T follicular helper cell (primary cell): ENCODE measurements around the gene AKT1S1.

Experiments
- DNase-seq: peaks from one replicate; pipeline ENCODE4 v3.0.0-alpha.2; 2020; ENCODE audit warnings: low read depth

Gene AKT1S1

GRCh38 chr19:49882643-49883042 lies 5.5 kb upstream of the AKT1S1 start:
- no peak for DNase-seq

- no peak for DNase-seq
Measured at GRCh38 chr19:49881672-49882394, 4.7 kb upstream of the AKT1S1 start.

GRCh38 chr19:49881186-49881585 lies 4.0 kb upstream of the AKT1S1 start:
- no peak for DNase-seq

- no peak for DNase-seq
Measured at GRCh38 chr19:49880162-49880869, 3.2 kb upstream of the AKT1S1 start.

- DNase-seq: no peak
Measured at GRCh38 chr19:49879243-49879963, 2.2 kb upstream of the AKT1S1 start.

GRCh38 chr19:49878744-49879070 lies 1.6 kb upstream of the AKT1S1 start:
- DNase-seq: no peak

- DNase-seq: peak; percentile 98
Measured at GRCh38 chr19:49877879-49878743, 956 bp upstream of the AKT1S1 start.

GRCh38 chr19:49876422-49877019 lies 634 bp downstream of the AKT1S1 start:
- peak; percentile 96 for DNase-seq

- DNase-seq: peak; percentile 34
Measured at GRCh38 chr19:49875857-49876421, 1.2 kb downstream of the AKT1S1 start.

GRCh38 chr19:49875177-49875576 lies 2.0 kb downstream of the AKT1S1 start:
- no peak for DNase-seq

- no peak for DNase-seq
Measured at GRCh38 chr19:49874503-49875157, 2.5 kb downstream of the AKT1S1 start.

- no peak for DNase-seq
Measured at GRCh38 chr19:49873834-49874233, 3.3 kb downstream of the AKT1S1 start.

GRCh38 chr19:49873129-49873521 lies 4.0 kb downstream of the AKT1S1 start:
- no peak for DNase-seq

GRCh38 chr19:49872245-49873128 lies 4.7 kb downstream of the AKT1S1 start:
- DNase-seq: no peak

GRCh38 chr19:49871349-49871985 lies 5.7 kb downstream of the AKT1S1 start:
- no peak for DNase-seq

- DNase-seq: no peak
Measured at GRCh38 chr19:49870309-49870901, 6.8 kb downstream of the AKT1S1 start.

- peak; percentile 83 for DNase-seq
Measured at GRCh38 chr19:49869484-49870308, 7.5 kb downstream of the AKT1S1 start.

GRCh38 chr19:49869009-49869483 lies 8.1 kb downstream of the AKT1S1 start:
- DNase-seq: no peak
